ENCODE data around the gene FSHR.

Gene FSHR

DNA sequence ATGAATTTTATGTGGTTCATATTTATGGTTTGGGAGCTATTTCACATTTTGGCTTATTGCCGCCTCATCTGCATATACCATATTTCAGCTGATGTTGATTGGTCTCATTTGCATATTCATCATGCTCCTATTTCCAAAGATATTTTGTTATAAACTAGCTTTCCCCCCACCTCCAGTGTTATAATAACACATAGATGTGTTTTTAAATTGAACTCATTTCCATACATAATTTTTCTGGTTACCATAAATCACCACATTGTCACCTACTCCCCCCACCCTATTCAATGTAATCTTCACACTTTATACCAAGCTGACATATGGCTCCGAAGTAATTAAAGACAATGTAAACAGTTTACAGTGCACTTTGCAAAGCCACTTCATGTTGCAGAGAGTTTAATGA lies 101.2 kb downstream of the FSHR start:
- TF ChIP-seq CTCF (IDR thresholded peaks at IDR 0.05; ENCODE audit: insufficient read depth, low read length, poor library complexity, severe bottlenecking) = no peak
- no peaks in the 10 kb centered on the region for H3K27me3 ChIP-seq (replicated peaks; ENCODE audit: control insufficient read depth, insufficient read depth, low read length)
- H3K4me3 ChIP-seq (replicated peaks; ENCODE audit: low read depth, low read length) = no peak overlapping the region
- H3K36me3 ChIP-seq (ENCODE audit: control insufficient read depth, insufficient read depth, low read length) = no peaks in the 10 kb centered on the region
- DNase-seq (ENCODE audit: extremely low read depth, insufficient read length) = no peak

GRCh38 chr2:49050265-49050664 lies 104.0 kb downstream of the FSHR start:
- H3K27me3 ChIP-seq (replicated peaks; ENCODE audit: control insufficient read depth, insufficient read depth, low read length) = no peaks in the 10 kb centered on the region
- no peak overlapping the region for H3K4me3 ChIP-seq (replicated peaks; ENCODE audit: low read depth, low read length)
- DNase-seq (ENCODE audit: extremely low read depth, insufficient read length) = no peak
- TF ChIP-seq CTCF (IDR thresholded peaks at IDR 0.05; ENCODE audit: insufficient read depth, low read length, poor library complexity, severe bottlenecking) = no peak
- no peaks in the 10 kb centered on the region for H3K36me3 ChIP-seq (ENCODE audit: control insufficient read depth, insufficient read depth, low read length)

GRCh38 chr2:49049161-49049560 lies 105.2 kb downstream of the FSHR start:
- Histone ChIP-seq H3K4me3 (replicated peaks; ENCODE audit: low read depth, low read length) (no peak overlapping the region), H3K27me3 (replicated peaks; ENCODE audit: control insufficient read depth, insufficient read depth, low read length) (no peaks in the 10 kb centered on the region), H3K36me3 (ENCODE audit: control insufficient read depth, insufficient read depth, low read length) (no peaks in the 10 kb centered on the region)
- no peak for DNase-seq (ENCODE audit: extremely low read depth, insufficient read length)
- TF ChIP-seq CTCF (IDR thresholded peaks at IDR 0.05; ENCODE audit: insufficient read depth, low read length, poor library complexity, severe bottlenecking) = no peak

DNA sequence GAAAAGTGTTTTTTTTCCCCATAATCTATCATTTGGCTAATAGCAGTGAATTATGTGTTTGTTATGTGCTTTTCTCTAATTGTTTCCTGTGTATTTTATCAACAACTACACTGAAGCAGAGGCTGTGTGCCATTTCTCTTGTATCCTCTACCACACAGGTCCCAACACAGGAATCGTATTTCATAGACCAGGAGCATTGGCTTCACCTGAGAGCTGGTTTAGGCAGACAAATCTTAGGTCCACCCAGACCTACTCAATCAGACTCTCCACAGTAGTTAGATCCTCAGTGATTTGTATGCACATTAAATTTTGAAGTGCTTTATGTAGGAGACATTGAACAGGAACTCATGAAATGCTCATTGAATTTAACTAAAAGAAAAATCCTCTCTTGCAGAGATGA lies 109.2 kb downstream of the FSHR start:
- no peak for TF ChIP-seq CTCF (IDR thresholded peaks at IDR 0.05; ENCODE audit: insufficient read depth, low read length, poor library complexity, severe bottlenecking)
- H3K4me3 ChIP-seq (replicated peaks; ENCODE audit: low read depth, low read length) = no peak overlapping the region

DNA sequence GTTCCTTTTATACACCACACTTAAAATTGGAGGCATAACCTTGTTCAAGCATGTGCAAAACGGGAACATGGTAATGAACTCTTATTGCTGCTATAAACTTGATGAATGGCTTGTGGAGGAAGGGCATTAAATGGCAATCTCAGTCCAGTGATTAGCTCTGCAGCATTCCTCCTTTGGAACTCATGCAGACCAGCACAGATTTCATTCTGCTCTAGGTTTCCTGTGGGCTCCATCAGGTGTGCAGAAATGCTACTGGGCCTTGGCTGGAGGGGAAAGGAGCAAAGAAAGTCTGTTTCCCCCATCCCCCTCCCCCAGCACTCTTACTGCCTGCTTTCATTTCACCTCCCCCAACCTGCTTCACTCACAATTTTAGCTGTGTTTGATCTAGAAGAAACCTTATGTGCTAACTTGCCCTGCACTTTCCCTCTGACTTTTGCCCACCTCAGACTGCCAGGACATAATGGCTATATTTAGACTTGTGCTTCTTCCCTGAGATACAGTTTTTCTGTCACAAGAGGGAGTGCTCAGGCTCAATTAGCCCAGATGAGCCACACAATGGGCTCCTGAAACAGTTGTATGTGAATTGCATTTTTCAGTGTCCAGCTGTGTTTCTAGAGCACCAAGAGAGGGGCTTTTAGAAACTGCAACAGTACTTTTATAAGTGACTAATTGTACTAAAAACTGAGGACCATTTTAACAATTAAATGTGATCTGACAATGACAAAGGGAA lies 109.8 kb downstream of the FSHR start:
- H3K36me3 ChIP-seq (ENCODE audit: control insufficient read depth, insufficient read depth, low read length) = no peaks in the 10 kb centered on the region
- H3K4me3 ChIP-seq (replicated peaks; ENCODE audit: low read depth, low read length) = no peak overlapping the region
- no peaks in the 10 kb centered on the region for H3K27me3 ChIP-seq (replicated peaks; ENCODE audit: control insufficient read depth, insufficient read depth, low read length)
- DNase-seq (ENCODE audit: extremely low read depth, insufficient read length) = no peak
- TF ChIP-seq CTCF (IDR thresholded peaks at IDR 0.05; ENCODE audit: insufficient read depth, low read length, poor library complexity, severe bottlenecking) = no peak

More for the DNA sequence above, 109.2 kb downstream of the FSHR start:
- no peak for DNase-seq (ENCODE audit: extremely low read depth, insufficient read length)
- no peaks in the 10 kb centered on the region for H3K36me3 ChIP-seq (ENCODE audit: control insufficient read depth, insufficient read depth, low read length)
- no peaks in the 10 kb centered on the region for H3K27me3 ChIP-seq (replicated peaks; ENCODE audit: control insufficient read depth, insufficient read depth, low read length)
